Posterior cingulate gyrus (tissue), 11 donors: Measurements from ENCODE around the gene TPBG.
"Not testable (repeated sequence)": the region's sequence is repeated elsewhere in the genome, so short reads cannot be mapped to it uniquely, and the experiment has no call there.

Experiments
- DNase-seq, 10 donors: peaks; one replicate each; pipeline versions ENCODE4 v3.0.0 to v3.0.0-alpha.2; 2020 to 2021; ENCODE audit warnings: mixed read lengths in 3 of 10
- intact Hi-C: fragments of 100-400 bp; cut with DNase I; formaldehyde crosslinking; loops from one replicate; pipeline ENCODE4 v1.15.1; 2023

Gene TPBG

DNA sequence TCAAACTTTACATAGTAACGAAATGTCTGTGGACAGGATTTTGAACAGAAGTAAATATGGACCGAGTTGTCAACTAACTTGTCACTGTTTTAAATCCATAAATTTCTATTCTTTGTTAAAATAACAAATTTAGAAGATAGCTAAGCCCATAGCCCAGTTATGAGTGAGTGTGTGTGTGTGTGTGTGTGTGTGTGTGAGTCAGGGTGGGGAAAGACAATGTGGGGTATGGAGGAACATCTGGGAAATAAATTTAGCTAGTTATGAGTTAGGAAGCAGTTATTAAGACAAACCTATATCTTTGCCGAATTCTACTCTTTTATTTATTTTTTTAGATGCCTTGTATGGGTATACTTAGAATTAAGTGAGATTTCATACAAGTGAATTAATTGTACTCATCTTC is 9.0 kb downstream of the TPBG start:
- intact Hi-C loops: no loop called here
- no peak for DNase-seq

DNA sequence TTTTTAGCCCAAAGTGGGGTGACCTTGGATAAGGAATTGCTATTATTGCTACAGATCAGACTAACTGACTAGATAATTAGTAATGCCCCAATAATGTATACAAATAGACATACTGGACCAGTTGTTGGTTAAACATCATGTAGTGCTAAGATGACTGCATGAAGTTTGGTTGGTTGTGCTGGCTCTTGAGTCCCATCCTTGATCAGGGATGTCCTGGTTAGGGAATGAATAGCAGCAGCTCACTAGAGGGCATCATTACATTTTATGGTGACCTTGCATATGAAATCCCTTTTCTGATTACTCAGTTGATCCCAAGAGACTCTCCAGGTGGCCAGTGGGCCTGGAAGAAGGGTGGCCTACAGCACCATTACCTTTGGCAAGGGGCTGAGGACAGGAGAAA is 10.9 kb downstream of the TPBG start:
- intact Hi-C loops: no loop called here
- peak in 1 of 10 donors; percentile 22 for DNase-seq

DNA sequence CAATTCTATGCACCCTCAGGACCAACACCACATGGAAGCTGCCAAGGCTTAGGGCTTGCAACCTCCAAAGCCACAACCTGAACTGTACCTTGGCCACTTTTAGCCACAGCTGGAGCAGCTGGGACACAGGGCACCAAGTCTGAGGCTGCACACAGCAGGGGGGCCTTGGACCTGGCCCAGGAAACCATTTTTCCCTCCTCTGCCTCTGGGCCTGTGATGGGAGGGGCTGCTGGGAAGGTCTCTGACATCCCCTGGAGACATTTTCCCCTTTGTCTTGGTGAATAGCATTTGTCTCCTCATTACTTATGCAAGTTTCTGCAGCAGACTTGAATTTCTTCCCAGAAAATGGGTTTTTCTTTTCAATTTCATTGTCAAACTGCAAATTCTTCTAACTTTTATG is 13.0 kb downstream of the TPBG start:
- intact Hi-C loops: no loop called here
- DNase-seq: peak in 1 of 10 donors; percentile 27

DNA sequence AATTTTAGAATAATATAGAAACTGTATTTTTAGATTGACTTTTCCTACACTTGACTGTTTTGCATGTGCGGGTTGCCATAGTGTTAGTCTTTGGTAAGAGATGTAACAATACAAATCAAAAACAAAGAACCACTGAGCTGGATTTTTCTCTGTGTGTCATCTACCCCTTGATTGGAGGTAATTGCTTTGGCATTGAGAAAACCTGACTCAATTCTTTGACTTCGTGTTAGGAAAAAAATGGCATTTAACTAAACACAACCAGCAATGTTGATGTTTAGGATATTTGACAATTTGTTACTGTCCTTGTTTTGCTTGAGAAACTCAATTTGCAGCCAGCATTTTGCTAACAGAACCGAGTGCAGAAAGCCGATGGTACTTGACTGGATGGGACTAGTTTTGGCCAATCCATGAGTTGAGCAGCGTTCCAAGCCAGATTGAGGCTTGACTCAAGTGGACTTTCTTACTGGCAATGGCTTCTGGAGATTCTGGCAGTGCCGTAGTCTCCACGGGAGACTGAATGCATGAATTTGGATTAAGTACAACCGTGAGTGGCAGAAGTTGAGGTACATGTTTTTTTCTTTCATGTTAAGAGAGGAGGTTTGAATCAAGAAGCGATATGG is 17.1 kb downstream of the TPBG start:
- intact Hi-C loops: no loop called here

DNA sequence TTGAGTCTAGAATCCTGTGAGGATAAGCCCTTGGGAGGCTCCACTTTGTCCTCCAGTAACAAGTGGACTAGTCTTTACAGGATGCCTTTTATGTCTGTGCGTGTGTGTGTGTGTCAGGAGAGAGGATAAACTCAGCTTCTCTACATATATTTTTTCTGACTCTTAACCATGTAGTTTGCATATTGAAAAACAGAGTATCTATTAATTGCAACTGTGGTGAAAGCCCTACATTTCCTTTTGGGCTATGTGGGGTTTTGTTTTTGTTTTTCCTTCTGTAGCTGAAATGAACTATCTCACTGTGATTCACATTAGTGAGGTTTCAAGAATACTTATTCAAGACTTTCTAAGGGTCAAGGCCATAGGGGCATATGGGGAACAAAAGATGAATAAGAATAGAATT is 17.7 kb downstream of the TPBG start:
- intact Hi-C loops: no loop called here
- DNase-seq: no peak

More for the DNA sequence above, 17.1 kb downstream of the TPBG start:
- DNase-seq: no peak

DNA sequence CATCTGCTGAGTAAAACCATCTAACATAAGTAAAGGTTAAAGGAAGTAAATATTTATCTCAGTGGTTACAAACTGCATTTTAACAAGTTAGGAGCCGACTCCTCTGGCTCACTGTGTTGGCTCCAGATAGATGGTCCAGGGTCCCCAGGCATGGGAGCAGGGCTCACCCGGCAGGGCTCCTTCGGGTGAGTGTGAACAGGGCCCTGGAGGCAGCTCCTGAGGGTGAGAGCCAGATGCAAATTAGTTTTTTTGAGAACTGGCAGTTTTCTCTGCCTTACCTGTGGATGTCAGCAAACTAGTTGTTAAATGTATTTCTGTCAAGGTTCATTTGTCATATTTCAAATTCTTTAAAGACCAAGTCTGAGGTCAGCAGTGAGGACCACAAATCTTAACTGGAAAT is 21.5 kb downstream of the TPBG start:
- intact Hi-C loops: no loop called here
- no peak for DNase-seq

DNA sequence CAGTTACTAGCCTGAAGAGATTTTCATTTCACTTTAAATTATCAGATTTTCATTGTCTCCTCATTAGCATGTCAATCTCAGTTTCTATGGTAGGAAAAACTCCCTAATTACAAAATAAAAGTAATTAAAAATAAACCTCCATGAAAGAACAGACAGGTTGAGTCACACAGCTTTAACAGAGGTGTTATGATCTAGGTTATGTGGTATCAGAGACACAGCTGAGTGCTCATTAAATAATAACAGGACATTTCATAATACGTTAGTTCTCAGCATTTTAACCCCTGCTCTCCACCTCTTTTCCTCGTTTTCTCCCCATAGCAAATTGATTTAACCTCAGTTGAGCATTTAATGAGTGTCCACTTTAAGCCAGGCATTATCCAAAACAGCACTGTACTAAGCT is 21.9 kb downstream of the TPBG start:
- intact Hi-C loops: no loop called here
- no peak for DNase-seq

DNA sequence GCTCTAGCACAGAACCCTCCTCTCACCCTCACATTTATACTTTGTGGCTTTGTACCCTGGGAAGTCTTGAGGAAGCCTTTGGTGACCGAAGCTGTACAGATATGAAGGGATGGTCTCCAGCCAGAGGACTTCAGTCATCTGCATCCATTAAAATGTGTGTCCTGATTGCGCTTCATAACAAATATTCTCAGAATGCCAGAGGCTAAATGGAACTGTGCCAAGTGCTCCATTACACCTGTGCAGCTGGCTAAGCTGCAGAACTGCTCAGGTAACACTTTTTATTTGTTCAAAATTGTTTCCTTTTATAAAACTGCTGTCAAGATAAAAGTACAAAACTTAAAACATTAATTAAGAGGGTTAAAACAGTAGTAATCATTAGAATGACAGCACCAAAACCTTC is 22.3 kb downstream of the TPBG start:
- intact Hi-C loops: no loop called here
- DNase-seq: no peak

DNA sequence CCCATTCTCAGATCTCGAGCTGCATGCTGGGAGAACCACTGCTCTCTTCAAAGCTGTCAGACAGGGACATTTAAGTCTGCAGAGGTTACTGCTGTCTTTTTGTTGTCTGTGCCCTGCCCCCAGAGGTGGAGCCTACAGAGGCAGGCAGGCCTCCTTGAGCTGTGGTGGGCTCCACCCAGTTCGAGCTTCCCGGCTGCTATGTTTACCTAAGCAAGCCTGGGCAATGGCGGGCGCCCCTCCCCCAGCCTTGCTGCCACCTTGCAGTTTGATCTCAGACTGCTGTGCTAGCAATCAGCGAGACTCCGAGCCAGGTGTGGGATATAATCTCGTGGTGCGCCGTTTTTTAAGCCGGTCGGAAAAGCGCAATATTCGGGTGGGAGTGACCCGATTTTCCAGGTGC is 31.2 kb downstream of the TPBG start:
- DNase-seq, intact Hi-C loops: not testable (repeated sequence)

DNA sequence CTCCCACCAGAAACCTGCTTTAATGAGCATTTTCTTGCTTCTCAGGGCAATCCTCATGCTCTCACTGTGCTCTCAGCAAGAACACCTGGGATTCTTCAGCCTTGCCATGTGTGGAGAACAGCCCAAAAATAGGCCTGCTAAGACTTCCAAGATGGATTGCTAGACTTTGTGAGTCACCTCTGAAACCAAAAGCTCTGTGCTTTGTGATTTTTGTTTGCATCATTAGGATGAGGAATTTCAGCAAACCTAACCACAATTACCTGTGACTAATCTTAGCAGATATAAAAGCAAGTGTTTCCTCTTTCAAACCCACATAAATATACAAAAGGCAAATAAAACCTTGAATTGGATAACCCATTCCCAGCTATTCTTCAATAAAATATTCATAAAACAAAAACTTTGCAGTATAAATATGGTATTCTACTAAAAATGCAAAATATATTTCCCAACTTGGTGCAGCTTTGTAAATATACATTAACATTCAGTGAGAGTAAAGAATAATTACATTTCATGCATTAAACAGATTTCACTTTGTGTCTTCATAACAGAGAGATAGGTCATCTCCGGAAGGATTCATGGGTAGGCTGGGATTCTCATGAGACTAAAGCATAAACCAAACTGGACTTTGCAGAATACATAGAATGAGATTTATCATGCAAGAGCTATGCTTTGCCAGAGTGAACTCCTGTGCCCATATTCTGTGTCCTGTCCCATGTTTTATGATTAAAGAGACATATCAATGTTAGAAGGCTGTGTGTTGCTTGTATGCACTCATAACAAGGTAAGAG is 33.5 kb downstream of the TPBG start:
- no peak for DNase-seq
- intact Hi-C loops: no loop called here

DNA sequence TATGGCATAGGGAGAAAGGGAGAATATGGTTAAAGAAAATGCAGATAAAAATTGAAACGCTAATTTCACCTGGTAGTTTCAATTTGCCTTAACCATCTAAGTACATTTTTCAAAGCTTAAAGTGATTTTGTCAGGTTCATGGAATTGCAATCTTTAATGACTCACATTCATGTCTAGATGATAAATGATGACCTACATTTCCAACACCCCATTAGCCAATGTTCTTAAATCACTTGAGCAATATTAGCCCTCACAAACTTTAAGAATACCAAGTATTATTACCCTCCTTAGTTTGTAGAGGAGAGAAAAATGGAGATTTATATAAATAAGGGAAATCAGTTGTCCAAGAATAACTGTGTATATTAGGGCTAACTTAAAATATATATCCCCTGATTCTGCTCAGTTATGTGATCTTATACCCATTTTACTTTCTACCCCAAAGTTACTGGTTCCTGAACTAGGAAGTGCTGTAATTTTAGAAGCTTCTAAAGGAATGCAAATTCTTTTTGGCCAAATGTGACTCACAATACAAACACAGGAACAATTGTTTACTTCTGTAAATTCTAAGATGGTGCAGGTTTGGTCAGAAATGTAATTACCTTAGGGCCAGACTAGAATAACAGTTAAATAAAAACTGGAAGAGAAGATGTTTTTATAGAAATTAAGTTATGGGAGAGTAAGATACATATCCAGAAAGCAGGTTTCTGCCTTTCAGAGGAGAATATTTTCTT is 34.5 kb downstream of the TPBG start:
- no peak for DNase-seq
- intact Hi-C loops: no loop called here

DNA sequence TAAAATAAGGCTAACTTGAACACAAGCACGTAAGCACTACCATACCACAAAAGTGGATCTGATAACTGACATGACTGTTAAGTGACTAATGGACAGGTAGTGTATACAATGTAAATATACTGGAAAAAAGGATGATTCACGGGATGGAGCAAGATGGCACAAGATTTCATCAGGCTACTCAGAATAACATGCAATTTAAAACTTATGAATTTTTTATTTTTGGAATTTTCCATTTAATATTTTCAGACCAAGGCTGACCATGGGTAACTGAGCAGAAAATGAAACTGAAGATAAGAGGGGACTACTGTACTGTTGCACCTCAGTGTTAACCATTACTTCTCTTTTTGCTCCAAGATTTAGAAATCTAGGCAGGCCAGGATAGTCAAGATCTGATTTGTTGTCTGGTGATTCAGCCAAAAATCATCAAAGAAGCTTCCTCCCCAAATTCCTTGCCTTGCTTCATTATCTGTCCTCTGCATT is 45.4 kb downstream of the TPBG start:
- no peak for DNase-seq
- intact Hi-C loops: no loop called here

DNA sequence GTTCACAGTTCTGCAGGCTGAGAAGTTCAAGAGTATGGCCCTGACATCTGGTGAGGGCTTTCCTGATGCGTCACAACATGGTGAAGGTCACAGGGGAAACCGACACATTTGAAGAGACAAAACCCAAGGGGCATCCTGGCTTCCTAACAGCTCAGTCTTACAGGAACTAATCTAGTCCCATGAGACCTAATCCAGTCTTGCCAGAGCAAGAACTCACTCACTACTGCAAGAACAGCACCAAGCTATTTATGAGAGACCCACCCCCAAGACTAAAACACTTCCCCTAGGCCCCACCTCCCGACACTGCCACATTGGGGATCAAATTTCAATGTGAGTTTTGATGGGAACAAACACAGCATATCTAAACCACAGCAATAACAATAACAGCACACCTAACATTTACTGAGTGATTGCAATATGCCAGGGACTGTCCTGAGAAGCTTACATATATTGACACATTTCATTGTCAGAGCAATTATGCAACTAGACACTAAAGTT is 46.6 kb downstream of the TPBG start:
- no peak for DNase-seq
- intact Hi-C loops: no loop called here

DNA sequence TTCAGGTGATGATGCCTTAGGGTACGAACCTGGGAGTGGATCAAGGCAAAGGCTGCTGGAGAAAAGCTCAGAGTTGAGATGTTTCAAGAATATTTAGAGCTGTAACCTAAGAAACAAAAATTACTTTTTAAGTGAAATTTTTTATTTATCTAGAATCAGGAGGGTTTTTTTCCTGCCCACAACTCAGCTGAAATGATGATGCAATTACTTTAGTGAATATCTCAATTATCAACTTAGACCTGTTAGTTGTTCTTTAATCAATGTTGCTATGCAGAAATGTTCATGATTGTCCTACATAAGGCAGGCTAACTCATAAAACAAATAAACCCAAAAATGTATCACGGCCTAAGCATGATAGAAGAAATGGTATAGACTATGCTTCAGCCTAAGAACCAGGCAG is 50.3 kb downstream of the TPBG start:
- intact Hi-C loops: no loop called here

DNA sequence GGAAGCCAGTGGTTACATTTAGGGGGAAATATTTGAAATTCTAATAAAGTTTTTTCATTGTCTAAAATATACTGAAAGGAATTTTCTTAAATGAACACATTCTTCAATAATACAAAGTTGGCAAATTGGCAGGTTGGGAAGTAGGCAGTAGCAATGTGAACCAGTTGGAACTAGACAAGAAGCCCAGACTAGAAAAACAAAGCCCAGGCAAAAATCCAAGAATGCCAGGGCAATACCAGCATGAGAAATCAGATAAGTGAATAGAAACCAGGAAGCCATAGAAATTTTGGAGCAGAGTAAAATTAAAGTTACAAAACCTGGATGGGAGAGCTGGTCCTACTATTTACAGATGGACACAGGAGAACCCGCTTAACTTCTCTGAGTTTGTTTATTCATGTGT is 52.2 kb downstream of the TPBG start:
- no peak for DNase-seq

More for the DNA sequence above, 50.3 kb downstream of the TPBG start:
- DNase-seq: no peak

DNA sequence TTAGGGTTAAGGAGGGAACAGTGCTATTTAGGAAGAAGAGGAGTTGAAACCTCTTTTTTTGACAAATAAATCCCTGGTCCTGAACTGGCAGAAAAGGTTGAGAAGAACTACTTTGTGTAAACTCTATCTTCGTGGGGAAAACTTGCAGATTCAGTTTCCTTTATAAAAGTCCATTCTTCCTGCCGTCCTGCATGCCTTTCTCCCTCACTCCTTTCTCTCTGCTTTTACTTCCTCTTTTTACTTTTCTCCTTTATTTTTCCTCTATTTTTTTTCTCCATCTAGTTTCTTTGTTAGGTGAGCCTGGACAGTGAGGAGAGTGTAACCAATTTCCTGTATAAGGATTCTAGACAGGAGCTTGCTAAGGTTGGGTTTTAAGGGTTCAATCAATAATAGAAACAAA is 52.7 kb downstream of the TPBG start:
- DNase-seq: no peak
- intact Hi-C loops: no loop called here

More for the DNA sequence above, 52.2 kb downstream of the TPBG start:
- intact Hi-C loops: no loop called here
